SK-N-DZ (cell line): ENCODE data around the gene TRIP6.
"Not testable (repeated sequence)": the region's sequence is repeated elsewhere in the genome, so short reads cannot be mapped to it uniquely, and the experiment has no call there.

Source experiments
- DNase-seq: peaks from one replicate; pipeline ENCODE4 v3.0.0-alpha.2; 2015; ENCODE audit warnings: low spot score
- small RNA-seq, 2 experiments: library from RNA; depleted of rRNA; stranded (forward); fragments of <200 nt; gene quantifications; one replicate each; pipeline ENCODE3, GENCODE V24; 2014

The TRIP6 gene

DNA sequence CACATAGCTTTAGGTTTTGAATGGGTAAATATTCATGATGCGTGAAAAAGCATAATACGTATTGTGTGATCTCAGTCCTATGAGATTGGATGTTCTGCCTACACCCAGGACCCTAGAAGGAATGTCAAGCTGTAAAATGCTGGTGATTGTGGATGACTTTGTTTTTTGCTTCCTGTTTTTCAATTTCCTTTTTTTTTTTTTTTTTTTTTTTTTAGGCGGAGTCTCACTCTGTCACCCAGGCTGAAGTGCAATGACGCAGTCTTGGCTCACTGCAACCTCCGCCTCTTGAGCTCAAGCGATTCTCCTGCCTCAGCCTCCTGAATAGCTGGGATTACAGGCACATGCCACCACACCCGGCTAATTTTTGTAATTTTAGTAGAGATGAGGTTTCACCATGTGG lies 43.3 kb downstream of the TRIP6 start:
- DNase-seq: not testable (repeated sequence)

DNA sequence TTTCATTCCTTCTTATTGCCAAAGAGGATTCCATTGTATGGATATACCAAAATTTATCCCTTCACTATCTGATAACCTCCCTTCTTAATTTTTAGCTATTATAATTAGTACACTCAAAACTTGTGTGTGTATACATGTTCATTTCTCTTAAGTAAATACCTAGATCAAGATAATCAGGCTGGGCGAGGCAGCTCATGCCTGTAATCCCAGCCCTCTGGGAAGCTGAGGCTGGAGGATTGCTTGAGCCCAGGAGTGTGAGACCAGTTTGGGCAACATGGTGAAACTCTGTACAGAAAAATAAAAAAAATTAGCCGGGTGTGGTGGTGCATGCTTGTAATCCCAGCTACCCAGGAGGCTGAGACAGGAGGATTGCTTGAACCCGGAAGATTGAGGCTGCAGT lies 44.3 kb downstream of the TRIP6 start:
- no peak for DNase-seq

DNA sequence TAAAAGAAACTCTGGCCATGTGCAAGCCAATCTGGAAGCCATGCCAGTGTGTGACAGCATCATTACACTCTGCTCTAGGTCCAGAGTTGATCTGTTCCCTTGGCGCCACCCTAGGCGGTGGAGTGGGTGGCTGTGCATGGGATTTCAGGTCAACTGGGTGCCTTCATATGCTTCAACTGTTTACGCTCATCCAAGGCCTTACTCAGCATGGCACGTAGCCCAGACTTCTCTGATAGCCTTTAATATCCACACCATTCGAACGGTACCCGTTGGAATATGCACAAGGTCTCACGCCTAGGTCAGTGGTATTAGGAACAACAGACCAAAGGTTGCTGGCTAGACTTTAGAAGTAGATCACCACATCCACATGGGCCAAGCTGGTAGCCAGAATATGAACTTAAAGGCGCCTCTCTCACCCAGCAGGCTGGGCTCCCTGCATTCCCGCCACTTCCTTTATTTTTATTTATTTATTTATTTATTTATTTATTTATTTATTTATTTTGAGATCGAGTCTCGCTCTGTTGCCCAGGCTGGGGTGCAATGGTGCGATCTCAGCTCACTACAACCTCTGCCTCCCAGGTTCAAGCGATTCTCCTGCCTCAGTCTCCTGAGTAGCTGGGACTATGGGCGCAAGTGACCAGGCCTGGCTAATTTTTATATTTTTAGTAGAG lies 47.2 kb downstream of the TRIP6 start:
- DNase-seq: no peak

DNA sequence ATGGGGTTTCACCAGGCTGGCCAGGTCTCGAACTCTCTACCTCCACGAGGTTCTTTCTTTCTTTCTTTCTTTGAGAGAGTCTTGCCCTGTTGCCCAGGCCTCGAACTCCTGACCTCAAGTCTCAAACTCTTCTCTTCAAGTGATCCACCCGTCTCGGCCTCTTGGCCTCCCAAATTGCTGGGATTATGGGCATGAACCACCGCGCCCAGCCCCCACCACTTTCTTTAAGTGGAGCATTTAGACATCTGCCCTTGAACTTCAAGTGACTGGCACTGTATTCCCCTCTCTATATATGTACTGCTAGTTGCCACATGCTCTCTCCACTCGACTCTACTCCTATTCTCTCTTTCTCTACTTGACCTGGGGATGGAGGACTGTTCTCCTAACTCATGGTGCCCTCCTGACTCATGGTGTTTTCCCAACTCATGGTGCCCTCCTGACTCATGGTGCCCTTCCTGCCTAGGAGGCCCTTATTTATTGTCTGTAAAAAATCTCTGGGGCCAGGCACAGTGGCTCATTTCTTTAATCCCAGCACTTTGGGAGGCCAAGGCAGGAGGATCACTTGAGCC lies 47.8 kb downstream of the TRIP6 start:
- no peak for DNase-seq

DNA sequence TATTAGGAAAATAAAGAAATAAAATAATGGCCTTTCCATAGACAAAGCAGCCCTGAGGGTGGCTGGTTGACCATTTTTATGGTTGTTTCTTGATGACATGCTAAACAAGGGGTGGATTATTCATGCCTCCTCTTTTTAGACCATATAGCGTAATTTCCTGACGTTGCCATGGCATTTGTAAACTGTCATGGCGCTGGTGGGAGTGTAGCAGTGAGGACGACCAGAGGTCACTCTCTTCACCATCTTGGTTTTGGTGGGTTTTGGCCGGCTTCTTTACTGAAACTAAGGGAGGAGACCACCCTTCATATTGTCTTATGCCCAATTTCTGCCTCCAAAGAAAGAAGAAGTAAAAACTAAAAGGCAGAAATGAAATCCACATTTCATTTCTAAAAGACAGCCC lies 52.1 kb downstream of the TRIP6 start:
- not testable (repeated sequence) for DNase-seq

DNA sequence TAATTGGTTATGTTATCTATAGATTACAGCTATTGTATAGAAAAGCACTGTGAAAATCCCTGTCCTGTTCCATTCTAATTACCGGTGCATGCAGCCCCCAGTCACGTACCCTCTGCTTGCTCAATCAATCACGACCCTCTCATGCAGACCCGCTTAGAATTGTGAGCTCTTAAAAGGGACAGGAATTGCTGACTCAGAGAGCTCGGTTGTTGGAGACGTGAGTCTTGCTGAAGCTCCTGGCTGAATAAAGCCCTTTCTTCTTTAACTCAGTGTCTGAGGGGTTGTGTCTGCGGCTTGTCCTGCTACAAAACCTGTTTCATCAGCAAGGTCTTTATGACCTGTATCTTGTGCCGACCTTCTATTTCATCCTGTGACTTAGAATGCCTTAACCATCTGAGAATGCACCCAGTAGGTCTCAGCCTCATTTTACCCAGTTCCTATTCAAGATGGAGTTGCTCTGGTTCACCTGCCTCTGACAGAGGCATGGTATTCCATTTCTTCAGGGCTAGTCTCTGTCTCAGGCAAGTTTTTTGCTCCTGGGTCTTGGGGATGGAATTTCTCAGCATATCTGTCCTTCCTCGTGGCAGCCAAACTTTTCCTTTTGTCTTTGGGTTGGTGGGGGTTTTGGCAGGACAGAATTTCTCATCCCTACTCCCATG lies 52.7 kb downstream of the TRIP6 start:
- DNase-seq: not testable (repeated sequence)

DNA sequence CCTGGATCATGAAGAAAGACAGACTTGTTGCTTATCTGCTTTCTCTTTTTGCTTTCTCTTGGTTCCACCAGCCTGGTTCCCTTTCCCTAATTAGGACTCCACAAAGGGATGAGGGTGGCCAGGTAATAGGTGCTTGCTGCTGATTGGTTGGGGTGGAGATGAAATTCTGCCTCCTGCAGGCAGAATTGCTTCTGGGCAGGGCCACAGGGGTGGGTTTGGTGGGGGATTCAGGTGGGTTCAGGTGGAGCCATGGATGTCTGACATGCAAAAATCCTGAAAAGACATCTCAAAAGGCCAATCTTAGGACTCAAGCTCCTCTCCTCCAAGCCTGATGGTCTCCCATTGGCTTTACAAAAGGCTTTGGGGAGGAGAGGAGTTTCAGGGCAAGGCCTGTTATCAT lies 53.9 kb downstream of the TRIP6 start:
- DNase-seq: no peak

Small RNA genes within 50 kb of the gene (small RNA-seq; reads per million reads assigned to genes)
- gene RN7SL549P: 0 to 0.09 reads per million in 2 experiments
- gene RN7SL750P: 0 reads per million in 2 experiments
